GM12874 (cell line): ENCODE data around the gene TNNT1.

Experiments
- TF ChIP-seq, protein P1 (sequence below): IDR thresholded peaks from 2 replicates; pipeline ENCODE4 v1.5.1; 2011; ENCODE audit warnings: low read depth, mild to moderate bottlenecking, control low read depth, low read length, moderate library complexity; ENCODE audit not compliant: insufficient read depth

Gene TNNT1

DNA sequence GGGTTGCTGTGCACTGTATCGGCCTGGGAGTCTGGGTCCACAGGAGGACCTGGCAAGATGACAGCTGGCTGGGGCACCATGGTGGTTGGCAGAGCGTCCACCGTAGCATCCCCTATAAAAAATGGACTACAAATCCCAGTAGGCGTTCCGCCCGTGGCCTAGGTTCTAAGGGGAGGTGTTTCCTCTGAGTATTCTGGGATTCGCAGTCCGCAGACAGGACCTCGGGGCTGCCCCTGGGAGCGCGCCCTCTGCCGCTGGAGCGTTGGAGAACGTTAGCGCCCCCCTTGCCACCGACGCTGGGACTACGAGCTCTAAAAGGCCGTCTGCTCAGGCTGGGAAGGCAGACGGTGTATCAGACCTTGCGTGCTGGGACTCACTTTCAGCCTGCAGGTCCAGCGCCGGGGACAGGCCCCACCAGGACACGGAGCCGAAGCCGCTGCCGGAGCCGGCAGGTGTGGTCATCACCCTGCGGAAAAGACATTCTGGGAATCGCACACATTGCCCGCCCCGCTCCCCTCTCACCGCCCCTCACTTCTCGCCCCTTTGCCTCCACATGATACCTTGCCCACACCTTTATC lies 17.0 kb upstream of the TNNT1 start:
- TF ChIP-seq, protein P1, sequence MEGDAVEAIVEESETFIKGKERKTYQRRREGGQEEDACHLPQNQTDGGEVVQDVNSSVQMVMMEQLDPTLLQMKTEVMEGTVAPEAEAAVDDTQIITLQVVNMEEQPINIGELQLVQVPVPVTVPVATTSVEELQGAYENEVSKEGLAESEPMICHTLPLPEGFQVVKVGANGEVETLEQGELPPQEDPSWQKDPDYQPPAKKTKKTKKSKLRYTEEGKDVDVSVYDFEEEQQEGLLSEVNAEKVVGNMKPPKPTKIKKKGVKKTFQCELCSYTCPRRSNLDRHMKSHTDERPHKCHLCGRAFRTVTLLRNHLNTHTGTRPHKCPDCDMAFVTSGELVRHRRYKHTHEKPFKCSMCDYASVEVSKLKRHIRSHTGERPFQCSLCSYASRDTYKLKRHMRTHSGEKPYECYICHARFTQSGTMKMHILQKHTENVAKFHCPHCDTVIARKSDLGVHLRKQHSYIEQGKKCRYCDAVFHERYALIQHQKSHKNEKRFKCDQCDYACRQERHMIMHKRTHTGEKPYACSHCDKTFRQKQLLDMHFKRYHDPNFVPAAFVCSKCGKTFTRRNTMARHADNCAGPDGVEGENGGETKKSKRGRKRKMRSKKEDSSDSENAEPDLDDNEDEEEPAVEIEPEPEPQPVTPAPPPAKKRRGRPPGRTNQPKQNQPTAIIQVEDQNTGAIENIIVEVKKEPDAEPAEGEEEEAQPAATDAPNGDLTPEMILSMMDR: peak; percentile 41

DNA sequence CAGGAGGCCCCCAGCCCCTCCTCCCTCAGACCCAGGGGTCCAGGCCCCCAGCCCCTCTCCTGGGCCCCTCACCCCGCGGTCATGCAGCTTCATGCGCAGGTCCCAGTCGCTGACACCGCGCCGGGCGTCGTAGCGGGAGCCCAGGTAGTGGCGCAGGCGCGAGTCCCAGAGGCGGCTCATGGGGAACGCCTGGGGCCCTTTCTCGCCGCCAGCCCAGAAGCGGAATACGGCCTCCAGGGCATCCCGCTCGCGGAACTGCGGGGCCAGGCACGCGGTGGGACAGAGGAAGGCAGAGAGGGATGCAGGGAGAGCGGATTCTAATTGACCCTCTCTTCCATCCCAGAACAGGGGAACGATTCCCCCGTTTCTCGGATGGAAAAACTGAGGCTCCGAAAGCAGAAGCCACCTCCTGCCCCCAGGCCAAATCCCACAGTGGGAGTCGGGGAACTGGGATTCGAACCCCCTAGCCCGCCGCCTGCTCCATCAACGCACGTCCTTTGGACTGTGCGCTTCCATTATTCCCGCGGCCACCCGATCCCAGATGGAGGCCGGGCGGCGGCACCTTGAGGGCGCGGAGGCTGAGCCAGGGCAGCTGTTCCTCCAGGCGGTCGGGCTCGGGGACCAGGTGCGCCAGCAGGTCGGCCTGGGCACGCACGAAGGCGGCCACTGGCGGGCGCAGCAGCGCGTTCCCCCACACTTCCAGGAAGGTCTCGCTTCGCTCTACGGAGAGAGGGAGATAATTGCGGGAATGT lies 12.7 kb upstream of the TNNT1 start:
- TF ChIP-seq, protein P1: no peak

DNA sequence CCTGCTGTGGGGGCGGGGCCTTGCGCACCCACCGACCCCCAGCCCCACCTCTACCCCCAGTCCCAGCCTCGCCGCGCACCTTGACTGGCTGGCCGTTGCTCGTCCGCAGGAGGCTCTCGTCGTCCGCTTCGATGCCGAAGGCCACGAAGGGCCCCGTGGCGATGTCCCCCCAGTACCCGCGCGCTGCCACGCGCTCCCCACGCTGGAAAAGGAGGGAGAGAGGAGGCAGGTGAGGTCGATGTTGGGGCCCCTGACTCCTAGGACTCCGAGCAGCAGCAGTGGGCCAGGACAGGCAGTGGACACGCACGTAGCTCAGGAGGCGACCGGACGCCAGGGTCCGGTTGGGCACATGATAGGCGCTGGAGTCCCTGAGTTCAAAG lies 12.0 kb upstream of the TNNT1 start:
- TF ChIP-seq, protein P1: no peak

DNA sequence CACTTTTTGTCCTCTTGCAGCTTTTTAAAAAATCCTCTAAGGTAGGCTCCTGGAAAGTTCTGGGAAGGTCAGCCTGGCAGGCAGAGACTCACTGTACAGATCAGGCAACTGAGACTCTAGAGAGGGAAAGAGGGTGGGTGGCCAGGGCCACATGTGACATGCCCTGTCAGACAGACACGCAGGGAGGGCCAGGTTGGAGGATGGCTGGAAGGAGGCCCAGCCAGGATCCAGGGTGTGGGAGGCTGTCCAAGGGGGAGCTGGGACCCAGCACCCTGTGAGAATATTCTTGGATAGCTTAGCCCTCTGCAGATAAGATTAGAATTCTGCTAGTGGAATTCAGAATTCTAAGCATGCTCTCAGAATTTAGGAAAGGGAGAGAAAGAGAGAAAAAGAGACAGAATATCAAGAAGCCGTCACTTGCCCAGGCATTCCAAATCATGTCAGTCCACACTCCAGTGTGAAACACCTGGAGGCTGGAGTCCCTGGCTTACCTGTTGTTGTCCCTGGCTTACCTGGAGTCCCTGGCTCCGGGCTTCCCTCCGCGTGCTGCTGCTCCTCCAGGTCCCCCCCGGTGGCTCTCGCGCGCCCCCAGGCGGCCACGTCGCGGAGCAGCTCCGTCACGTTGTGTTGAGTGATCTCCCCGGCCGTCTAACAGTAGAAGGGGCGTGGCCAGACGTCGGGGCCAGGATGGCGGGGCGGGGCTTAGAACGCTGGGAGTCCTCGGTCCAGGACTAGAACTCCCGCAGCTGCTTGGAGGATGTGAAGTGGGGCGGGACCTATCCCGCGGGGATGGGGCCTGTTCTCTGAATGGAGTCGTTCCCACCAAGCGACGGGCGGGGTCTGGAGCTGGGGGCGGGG lies 11.4 kb upstream of the TNNT1 start:
- TF ChIP-seq, protein P1: peak; percentile 96

DNA sequence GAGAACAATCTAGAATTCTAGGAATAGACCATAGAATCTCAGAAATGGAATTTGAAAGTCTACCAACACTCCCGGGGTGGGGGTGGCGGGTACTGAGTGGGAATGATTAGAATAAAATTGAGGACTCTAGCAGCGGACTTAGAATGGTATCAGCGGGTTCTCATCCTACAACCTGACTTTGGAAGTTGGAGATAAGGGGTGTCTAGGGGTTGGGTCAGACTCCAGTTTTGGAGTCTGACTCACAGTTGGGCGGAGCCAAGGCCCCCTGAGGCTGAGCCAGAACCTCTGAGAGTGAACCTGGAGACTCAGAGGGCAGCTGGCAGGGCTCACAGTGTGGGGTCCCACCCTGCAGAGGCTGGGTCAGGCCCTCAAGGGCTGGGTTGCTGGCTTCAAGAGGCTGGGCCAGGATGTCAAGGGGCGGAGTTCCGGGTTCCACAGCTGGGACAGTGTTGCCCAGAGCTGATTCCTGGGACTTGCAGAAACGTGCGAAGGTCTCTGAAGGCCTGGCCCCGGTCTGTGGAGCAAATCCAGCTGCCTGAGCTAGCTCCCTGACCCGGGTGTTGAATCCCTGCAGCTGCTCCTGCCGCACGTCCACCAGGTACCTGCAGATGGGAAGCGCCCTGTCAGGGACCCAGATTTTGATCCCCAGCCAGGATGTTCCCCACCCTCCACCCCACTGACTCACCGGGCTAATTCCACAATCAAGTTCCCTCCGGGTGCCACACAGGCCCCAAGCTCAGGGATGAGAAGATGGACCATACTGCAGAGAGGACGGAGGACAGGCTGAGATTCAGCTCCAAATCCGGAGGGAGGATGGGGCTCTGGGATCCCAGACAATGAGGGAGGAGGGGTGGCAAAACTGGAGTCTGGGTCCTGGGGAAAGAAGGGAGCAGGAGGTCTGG lies 10.1 kb upstream of the TNNT1 start:
- TF ChIP-seq, protein P1: no peak

DNA sequence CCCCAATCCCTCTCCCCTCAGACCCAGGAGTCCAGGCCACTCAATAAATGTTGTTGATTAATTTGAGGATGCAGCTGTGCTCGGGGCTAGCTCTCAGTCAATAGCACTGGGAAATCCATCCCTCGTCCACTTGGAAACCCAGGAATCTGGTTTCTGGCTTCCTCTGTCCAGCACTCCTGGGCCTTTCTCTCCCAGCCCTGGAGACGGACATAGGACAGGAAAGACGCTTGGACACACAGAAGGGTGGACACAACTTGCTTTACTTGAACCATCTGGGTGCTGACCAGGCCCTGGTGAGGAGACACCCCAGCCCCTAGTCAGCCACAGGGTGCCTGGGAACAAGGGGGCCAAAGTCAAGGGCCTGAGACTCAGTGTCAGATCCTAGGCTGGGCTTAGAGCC lies 9.4 kb upstream of the TNNT1 start:
- TF ChIP-seq, protein P1: no peak
